Measurements from ENCODE around the gene FLYWCH1. TPM values are rescaled to one million over a fixed set of nuclear protein-coding genes. Genes with fewer than 3 reads are reported as not detected.

The FLYWCH1 gene
- total RNA-seq, 4 donors from 2014 or later: 31.3 to 49.8 (median 41.5) TPM

GRCh38 chr16:2983706-2984136, 72.0 kb downstream of the FLYWCH1 start:
- no peaks in the 10 kb centered on the region for H3K9me3 ChIP-seq
- H3K36me3 ChIP-seq: no peaks in the 10 kb centered on the region
- WGBS, 2 donors: 11 to 26% methylated on average over 13 to 17 of the region's 42 CpGs
- no peaks in the 10 kb centered on the region for H3K27me3 ChIP-seq
- TF ChIP-seq POLR2A (IDR thresholded peaks at IDR 0.05): peak in 1 of 2 donors; percentile 5
- peak; percentile 51 to 99 (median 93) for TF ChIP-seq CTCF (IDR thresholded peaks at IDR 0.05)
- intact Hi-C loops (cut with DNase I): no loop called here
- DNase-seq: peak; percentile 78 to 83
- no peak overlapping the region for H3K27ac ChIP-seq
- peak overlapping the region in 1 of 3 donors; percentile 1 for H3K4me3 ChIP-seq (replicated peaks in 1 of 3)
- H3K4me1 ChIP-seq: peaks cover 8 to 17% of the 10 kb centered on the region in 2 donors

- 64 to 77% methylated on average over 5 to 9 of the region's 9 CpGs for WGBS, 2 donors
- Histone ChIP-seq H3K27me3 (no peaks in the 10 kb centered on the region), H3K4me3 (replicated peaks in 1 of 3) (no peak overlapping the region), H3K36me3 (no peaks in the 10 kb centered on the region), H3K27ac (peak overlapping the region in 1 of 3 donors; percentile 47), H3K4me1 (peaks cover 3 to 10% of the 10 kb centered on the region in 2 donors), H3K9me3 (no peaks in the 10 kb centered on the region)
- TF ChIP-seq POLR2A (IDR thresholded peaks at IDR 0.05) (no peak), CTCF (IDR thresholded peaks at IDR 0.05) (no peak)
- intact Hi-C loops (cut with DNase I): no loop called here
- peak in 1 of 2 donors; percentile 21 for DNase-seq
Observed at GRCh38 chr16:2985462-2985861, 73.7 kb downstream of the FLYWCH1 start.

- Histone ChIP-seq H3K27ac (peak overlapping the region in 1 of 3 donors; percentile 47), H3K27me3 (no peaks in the 10 kb centered on the region), H3K4me3 (replicated peaks in 1 of 3) (no peak overlapping the region), H3K9me3 (no peaks in the 10 kb centered on the region), H3K36me3 (no peaks in the 10 kb centered on the region), H3K4me1 (peaks cover 3 to 10% of the 10 kb centered on the region in 2 donors)
- DNase-seq: peak; percentile 60 to 81
- no peak for TF ChIP-seq CTCF (IDR thresholded peaks at IDR 0.05)
- no peak for TF ChIP-seq POLR2A (IDR thresholded peaks at IDR 0.05)
- intact Hi-C loops (cut with DNase I): no loop called here
- 82 to 85% methylated on average over 3 to 7 of the region's 15 CpGs for WGBS, 2 donors
Observed at GRCh38 chr16:2985893-2986355, 74.2 kb downstream of the FLYWCH1 start.

GRCh38 chr16:2986623-2987188, 75.0 kb downstream of the FLYWCH1 start:
- no peak overlapping the region for H3K27ac ChIP-seq
- intact Hi-C loops (cut with DNase I): no loop called here
- 77 to 78% methylated on average over 12 of the region's 17 CpGs for WGBS, 2 donors
- no peaks in the 10 kb centered on the region for H3K36me3 ChIP-seq
- peaks cover 3 to 10% of the 10 kb centered on the region in 2 donors for H3K4me1 ChIP-seq
- TF ChIP-seq CTCF (IDR thresholded peaks at IDR 0.05): no peak
- TF ChIP-seq POLR2A (IDR thresholded peaks at IDR 0.05): no peak
- H3K9me3 ChIP-seq: no peaks in the 10 kb centered on the region
- no peak for DNase-seq
- H3K27me3 ChIP-seq: no peaks in the 10 kb centered on the region
- H3K4me3 ChIP-seq (replicated peaks in 1 of 3): no peak overlapping the region

- TF ChIP-seq CTCF (IDR thresholded peaks at IDR 0.05): no peak
- no peak for TF ChIP-seq POLR2A (IDR thresholded peaks at IDR 0.05)
- no peak for DNase-seq
- no peak overlapping the region for H3K4me3 ChIP-seq (replicated peaks in 1 of 3)
- no peak overlapping the region for H3K27ac ChIP-seq
- H3K27me3 ChIP-seq: no peaks in the 10 kb centered on the region
- H3K9me3 ChIP-seq: no peaks in the 10 kb centered on the region
- 88 to 89% methylated on average over 7 to 8 of the region's 9 CpGs for WGBS, 2 donors
- no peaks in the 10 kb centered on the region for H3K36me3 ChIP-seq
- intact Hi-C loops (cut with DNase I): no loop called here
- H3K4me1 ChIP-seq: peaks cover 3 to 10% of the 10 kb centered on the region in 2 donors
Observed at GRCh38 chr16:2987286-2987685, 75.6 kb downstream of the FLYWCH1 start.
